HCT116 (cell line): ENCODE data around the gene TENT4A. TPM values are rescaled to one million over a fixed set of nuclear protein-coding genes. Genes with fewer than 3 reads are reported as not detected.

Source experiments
- ATAC-seq: fragments of 200-7000 bp; cut with Tn5 transposase; 2 replicates; pipeline ENCODE4 v1.9.1; 2020; ENCODE audit warnings: mild to moderate bottlenecking, moderate library complexity
- BruUV-seq: library from RNA; stranded (reverse); fragments of 400-500 nt; replicated peaks from 2 replicates; lab custom pipeline; 2021; lab: Mats Ljungman, UMichigan
- CTCF ChIA-PET: fragments of 300-600 bp; sonication (Branson Sonifier 250); formaldehyde crosslinking; loops from one replicate; lab custom pipeline; 2021; ENCODE audit warnings: antibody characterized with exemption; lab: Charles Lee
- POLR2A ChIA-PET: fragments of 300-600, 350-600 bp; sonication (Branson Sonifier 250); formaldehyde crosslinking; loops from one replicate; lab custom pipeline; 2021; ENCODE audit warnings: antibody characterized with exemption; lab: Charles Lee
- RAD21 ChIA-PET, 2 experiments: fragments of 300-600 bp; sonication (Branson Sonifier 250); formaldehyde crosslinking; loops; one replicate each; lab custom pipeline; 2023; ENCODE audit warnings: low total read pairs in 2 of 2; ENCODE audit not compliant: uncharacterized antibody in 2 of 2, unreplicated experiment in 2 of 2, low non-redundant PET in 1 of 2; lab: Charles Lee
- DNase-seq: peaks from one replicate; pipeline ENCODE4 v3.0.0-alpha.2; 2010; ENCODE audit warnings: low read depth, low spot score
- H2AFZ ChIP-seq: fragments of 200-600 bp; shearing (Covaris generic), sonication (generic); 2 replicates; pipeline ENCODE4 v1.6.1; 2017; ENCODE audit warnings: low read depth, mixed run types, mixed read lengths, antibody characterized with exemption, low read length; ENCODE audit not compliant: poor library complexity, severe bottlenecking
- H3K27ac ChIP-seq: 2 replicates; pipeline ENCODE4 v1.5.1; 2012; ENCODE audit warnings: low read depth, low read length
- H3K27me3 ChIP-seq: fragments of 200-600 bp; sonication (generic); 2 replicates; pipeline ENCODE4 v1.6.1; 2016; ENCODE audit warnings: mixed run types, low read length, mixed read lengths; ENCODE audit not compliant: insufficient read depth
- H3K36me3 ChIP-seq, 2 experiments: fragments of 200-500 bp in 1 of 2; fragments of 200-600 bp in 1 of 2; sonication (Bioruptor generic) in 1 of 2; sonication (generic) in 1 of 2; 2 replicates each; pipeline versions ENCODE4 v1.5.1 to v1.6.1; 2014 to 2016; ENCODE audit warnings: low read length in 2 of 2, inconsistent platforms in 1 of 2, mixed read lengths in 1 of 2, mixed run types in 1 of 2; ENCODE audit not compliant: insufficient read depth in 2 of 2, control insufficient read depth in 1 of 2
- H3K4me1 ChIP-seq, 2 experiments: fragments of 200-600 bp in 1 of 2; sonication (generic) in 1 of 2; 2 replicates each; pipeline versions ENCODE4 v1.5.1 to v1.6.1; 2012 to 2017; ENCODE audit warnings: low read length in 2 of 2, inconsistent platforms in 1 of 2, mild to moderate bottlenecking in 1 of 2, mixed read lengths in 1 of 2, mixed run types in 1 of 2, moderate library complexity in 1 of 2; ENCODE audit not compliant: insufficient read depth in 2 of 2, control insufficient read depth in 1 of 2
- H3K4me2 ChIP-seq: fragments of 200-600 bp; sonication (generic); 2 replicates; pipeline ENCODE4 v1.6.1; 2017; ENCODE audit warnings: mixed run types, low read length, mixed read lengths
- H3K4me3 ChIP-seq, 2 experiments: fragments of 200-600 bp in 1 of 2; sonication (generic) in 1 of 2; replicated peaks in 1 of 2; 2 replicates each; pipeline ENCODE4 v1.5.1; 2011 to 2016; ENCODE audit warnings: low read length in 2 of 2, control low read depth in 1 of 2, low read depth in 1 of 2, mild to moderate bottlenecking in 1 of 2, mixed read lengths in 1 of 2, mixed run types in 1 of 2
- H3K79me2 ChIP-seq: fragments of 200-600 bp; sonication (generic); 2 replicates; pipeline ENCODE4 v1.6.1; 2017; ENCODE audit warnings: mild to moderate bottlenecking, mixed run types, low read length, moderate library complexity, mixed read lengths; ENCODE audit not compliant: insufficient read depth
- H3K9ac ChIP-seq: fragments of 200-600 bp; sonication (generic); 2 replicates; pipeline ENCODE4 v1.6.1; 2016; ENCODE audit warnings: low read length, mixed read lengths
- H3K9me2 ChIP-seq: fragments of 200-600 bp; sonication (generic), shearing (Covaris generic); 2 replicates; pipeline ENCODE4 v1.6.1; 2017; ENCODE audit warnings: mixed run types, mild to moderate bottlenecking, moderate library complexity; ENCODE audit not compliant: insufficient read depth
- H3K9me3 ChIP-seq, 2 experiments: fragments of 200-500 bp in 1 of 2; fragments of 200-600 bp in 1 of 2; sonication (Bioruptor generic) in 1 of 2; sonication (generic) in 1 of 2; 2 replicates each; pipeline ENCODE4 v1.6.1; 2014 to 2017; ENCODE audit warnings: low read length in 2 of 2, mixed read lengths in 2 of 2, inconsistent platforms in 1 of 2, low read depth in 1 of 2, mild to moderate bottlenecking in 1 of 2, mixed run types in 1 of 2, moderate library complexity in 1 of 2; ENCODE audit not compliant: control insufficient read depth in 1 of 2, insufficient read depth in 1 of 2
- H4K20me1 ChIP-seq: fragments of 200-600 bp; sonication (generic), shearing (Covaris generic); 2 replicates; pipeline ENCODE4 v1.6.1; 2017; ENCODE audit warnings: mixed run types, mild to moderate bottlenecking, moderate library complexity; ENCODE audit not compliant: insufficient read depth
- CBX3 ChIP-seq: IDR thresholded peaks from 2 replicates; pipeline ENCODE4 v1.6.1; 2012; ENCODE audit warnings: low read depth
- CTCF ChIP-seq, 3 experiments: fragments of 200-600 bp in 1 of 3; sonication (generic) in 1 of 3; IDR thresholded peaks in 2 of 3; conservative IDR thresholded peaks in 1 of 3; 2 replicates each; pipeline ENCODE4 v1.5.1; 2012 to 2017; ENCODE audit warnings: low read depth in 2 of 3, low read length in 2 of 3, antibody characterized with exemption in 1 of 3, borderline replicate concordance in 1 of 3, control low read depth in 1 of 3, mild to moderate bottlenecking in 1 of 3, mixed read lengths in 1 of 3, mixed run types in 1 of 3, moderate library complexity in 1 of 3; ENCODE audit not compliant: insufficient read depth in 1 of 3
- EZH2 ChIP-seq: fragments of 200-600 bp; sonication (generic); IDR thresholded peaks from 2 replicates; pipeline ENCODE4 v1.6.1; 2017; ENCODE audit warnings: antibody characterized with exemption, mixed run types
- REST ChIP-seq: IDR thresholded peaks from 2 replicates; pipeline ENCODE4 v1.6.1; 2012; ENCODE audit warnings: low read depth
- YY1 ChIP-seq: IDR thresholded peaks from 2 replicates; pipeline ENCODE4 v1.6.1; 2011; ENCODE audit warnings: low read length, low read depth, moderate library complexity, mild to moderate bottlenecking; ENCODE audit not compliant: insufficient replicate concordance; ENCODE audit errors: extremely low read depth
- intact Hi-C: fragments of 100-400 bp; cut with micrococcal nuclease; formaldehyde crosslinking; loops from 2 replicates; pipeline ENCODE4 v1.10.0; 2022
- total RNA-seq: library from RNA; stranded (reverse); gene quantifications from one replicate; pipeline ENCODE4 v1.2.1, GENCODE V29; 2021; ENCODE audit not compliant: unreplicated experiment

TENT4A gene
- total RNA-seq, 1 experiment from 2014 or later: 39.8 TPM

DNA sequence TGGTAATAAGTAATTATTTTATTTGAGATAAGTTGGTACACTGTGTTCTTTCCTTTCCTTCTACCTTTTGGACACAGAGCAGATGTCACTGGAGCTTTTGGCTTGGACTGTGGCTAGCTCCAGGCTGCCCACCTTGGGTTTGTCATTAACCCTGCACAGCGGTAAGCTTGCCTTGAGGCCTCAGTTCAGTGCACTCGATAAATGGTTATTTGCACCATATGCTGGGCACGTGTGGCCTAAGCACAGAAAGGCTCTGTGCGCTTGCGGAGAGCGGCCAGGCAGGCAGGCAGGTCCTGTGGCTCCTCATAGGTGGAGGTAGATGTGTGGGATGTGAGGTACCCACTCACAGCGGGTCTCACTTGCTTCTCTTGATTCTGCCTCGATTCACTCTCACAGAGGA, 30.0 kb upstream of the TENT4A start:
- Histone ChIP-seq H3K79me2 (no peaks in the 10 kb centered on the region), H3K4me2 (no peak overlapping the region), H3K4me1 (no peaks in the 10 kb centered on the region), H3K27me3 (peaks cover 19% of the 10 kb centered on the region; the same call in 1 of the 2 replicates), H3K4me3 (no peak overlapping the region), H3K36me3 (no peaks in the 10 kb centered on the region), H4K20me1 (no peaks in the 10 kb centered on the region), H3K9ac (no peak overlapping the region), H2AFZ (no peak overlapping the region), H3K27ac (no peak overlapping the region), H3K9me3 (no peaks in the 10 kb centered on the region), H3K9me2 (no peaks in the 10 kb centered on the region)
- ChIA-PET CTCF (no interaction called here), POLR2A (no interaction called here), RAD21 (no interaction called here)
- TF ChIP-seq CBX3 (no peak), YY1 (no peak), EZH2 (no peak), REST (no peak), CTCF (IDR thresholded peaks at IDR 0.05 in 2 of 3, conservative IDR thresholded peaks at IDR 0.05 in 1 of 3; ENCODE audit: borderline replicate concordance in 1 of 3, insufficient read depth in 1 of 3, low read depth in 2 of 3, low read length in 2 of 3) (no peak)
- DNase-seq (no peak), ATAC-seq (no peak)
- no TSS peak for BruUV-seq
- intact Hi-C loops: no loop called here
